GM19463 (cell line): ENCODE measurements around the gene GCNT1.
"Not testable (repeated sequence)": the region's sequence is repeated elsewhere in the genome, so short reads cannot be mapped to it uniquely, and the experiment has no call there.

ENCODE experiments used
- ATAC-seq: cut with Tn5 transposase; IDR thresholded peaks from one replicate; pipeline ENCODE4 v1.9.1; 2021; ENCODE audit warnings: mild to moderate bottlenecking, moderate library complexity; ENCODE audit not compliant: unreplicated experiment

GCNT1 gene

DNA sequence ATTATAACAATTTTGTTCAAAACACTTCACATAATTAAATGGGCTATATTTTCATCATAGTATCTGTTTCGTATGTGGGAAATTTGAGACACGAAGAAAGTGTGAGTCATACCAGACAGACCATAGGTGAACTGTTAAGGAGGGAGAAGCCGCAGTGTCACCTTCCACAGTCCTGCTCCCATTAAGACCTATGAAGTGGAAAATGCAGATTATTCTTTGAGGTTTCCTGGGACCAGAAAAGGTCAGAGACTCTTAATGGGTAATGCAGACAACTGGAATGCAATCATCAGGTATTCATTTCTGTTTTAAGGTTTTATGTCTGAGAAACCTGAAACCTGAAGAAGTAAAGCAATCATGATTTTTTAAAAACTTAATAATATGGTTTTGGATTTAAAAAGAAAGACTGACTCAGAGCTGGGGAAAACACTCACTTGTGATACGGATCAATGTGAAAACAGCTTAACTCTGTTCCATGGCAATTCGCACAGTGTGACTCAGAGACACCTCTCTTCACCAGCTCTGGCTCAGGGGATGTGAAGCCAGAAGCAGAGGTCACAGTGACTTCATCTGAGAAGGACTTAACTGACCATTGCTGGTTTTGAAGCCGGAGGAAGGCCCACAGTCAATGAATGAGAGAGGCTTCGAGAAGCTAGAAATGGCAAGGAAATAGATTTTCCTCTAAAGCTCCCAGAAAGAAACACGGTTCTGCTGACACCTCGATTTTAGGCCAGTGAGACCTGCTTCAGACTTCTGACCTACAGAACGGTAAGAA is 17.2 kb upstream of the GCNT1 start:
- peak; percentile 59 for ATAC-seq

DNA sequence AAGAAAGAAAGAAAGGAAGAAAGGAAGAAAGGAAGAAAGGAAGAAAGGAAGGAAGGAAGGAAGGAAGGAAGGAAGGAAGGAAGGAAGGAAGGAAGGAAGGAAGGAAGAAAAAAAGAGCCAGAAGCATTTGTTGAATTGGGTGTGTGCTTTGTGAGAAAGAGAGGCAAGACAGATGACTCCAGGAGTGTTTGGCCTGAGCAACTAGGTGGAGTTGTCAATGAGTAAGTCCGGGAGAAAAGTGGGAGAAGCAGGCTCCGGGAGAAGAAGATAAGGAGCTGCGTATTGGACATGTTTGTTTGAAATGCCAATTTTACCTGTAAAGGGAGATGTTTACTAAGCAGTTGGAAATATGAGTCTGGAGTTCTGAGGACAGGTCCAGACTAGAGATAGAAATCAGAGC is 15.1 kb upstream of the GCNT1 start:
- no peak for ATAC-seq

DNA sequence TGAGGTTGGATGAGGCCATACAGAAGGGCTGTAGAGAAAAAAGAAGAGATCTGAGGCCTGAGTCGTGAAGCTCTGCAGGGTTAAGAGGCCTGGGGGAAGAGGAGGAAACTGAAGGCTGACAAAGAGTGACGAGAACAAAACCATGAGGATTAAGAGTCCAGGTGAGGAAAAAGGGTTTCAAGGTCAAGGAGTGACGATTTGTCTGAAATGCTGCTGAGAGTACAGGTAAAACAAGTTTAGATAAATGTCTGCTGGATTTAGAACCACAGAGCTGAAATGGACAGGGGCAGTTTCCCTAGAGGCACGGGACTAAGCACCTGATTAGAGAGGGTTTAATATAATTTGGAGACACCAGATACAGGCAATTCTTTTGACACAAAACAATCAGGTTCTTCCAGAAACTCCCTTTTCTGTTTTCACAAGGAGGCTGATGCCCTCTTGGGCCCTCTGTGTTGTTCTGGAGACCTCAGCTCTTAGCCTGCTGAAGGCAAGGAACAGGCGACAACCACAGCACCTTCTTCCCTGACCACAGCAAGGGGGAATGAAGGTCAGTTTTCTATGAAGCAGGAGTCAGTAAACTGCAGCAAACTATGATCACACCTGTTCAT is 14.6 kb upstream of the GCNT1 start:
- ATAC-seq: no peak

DNA sequence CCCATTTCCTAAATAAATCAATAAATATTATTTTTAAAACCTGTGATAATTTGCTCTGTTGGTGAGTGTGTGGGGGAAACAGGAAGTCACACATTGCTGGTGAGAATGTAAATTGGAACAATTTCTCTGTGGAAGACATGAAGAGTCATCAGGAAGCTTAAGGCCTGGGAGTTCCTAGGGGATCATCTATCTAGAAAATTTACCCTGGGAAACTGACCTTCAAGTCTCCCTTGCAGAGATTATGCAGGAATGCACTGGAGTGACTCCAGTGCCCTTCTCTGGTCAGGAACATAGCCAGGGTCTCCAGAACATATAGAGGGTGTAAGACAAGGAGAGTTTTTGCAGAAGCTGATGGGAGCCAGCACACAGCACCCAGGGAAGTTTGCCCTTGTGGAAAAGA is 13.0 kb upstream of the GCNT1 start:
- ATAC-seq: no peak

DNA sequence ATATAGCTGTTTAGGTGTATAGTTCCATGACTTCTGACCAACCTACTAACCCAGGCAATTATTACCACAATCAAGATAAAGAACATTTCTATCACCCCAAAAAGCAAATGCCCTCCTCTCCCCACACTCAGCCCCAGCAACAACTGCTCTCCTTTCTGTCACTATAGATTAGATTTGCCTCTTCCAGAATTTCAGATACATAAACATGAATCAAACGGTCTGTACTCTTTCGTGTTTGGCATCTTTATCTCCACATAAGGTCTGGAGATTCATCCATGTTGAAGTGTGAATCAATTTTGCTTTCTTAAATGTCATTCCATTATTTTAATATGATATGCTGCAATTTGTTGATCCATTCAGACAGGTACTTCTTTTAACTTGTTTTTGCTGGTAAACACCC is 10.5 kb upstream of the GCNT1 start:
- no peak for ATAC-seq

DNA sequence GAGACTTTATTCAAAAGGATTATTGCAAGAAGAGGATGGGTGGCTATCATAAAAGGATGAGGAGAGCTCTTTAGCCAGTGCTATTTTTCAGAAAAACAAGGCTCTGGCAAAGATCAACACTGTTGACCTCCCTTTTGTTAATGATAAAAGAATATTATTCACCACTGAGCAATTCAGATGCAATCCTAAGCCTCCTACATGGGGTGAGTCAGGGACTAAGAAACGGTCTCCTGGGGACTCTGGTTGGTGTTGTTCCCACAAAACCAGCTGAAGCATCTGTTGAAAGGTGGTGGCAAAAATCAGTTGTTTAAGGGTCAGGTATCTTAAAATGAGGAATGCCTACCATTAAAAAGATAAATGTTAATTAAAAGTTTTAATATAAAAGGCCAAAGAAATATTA is 7.7 kb upstream of the GCNT1 start:
- ATAC-seq: no peak

DNA sequence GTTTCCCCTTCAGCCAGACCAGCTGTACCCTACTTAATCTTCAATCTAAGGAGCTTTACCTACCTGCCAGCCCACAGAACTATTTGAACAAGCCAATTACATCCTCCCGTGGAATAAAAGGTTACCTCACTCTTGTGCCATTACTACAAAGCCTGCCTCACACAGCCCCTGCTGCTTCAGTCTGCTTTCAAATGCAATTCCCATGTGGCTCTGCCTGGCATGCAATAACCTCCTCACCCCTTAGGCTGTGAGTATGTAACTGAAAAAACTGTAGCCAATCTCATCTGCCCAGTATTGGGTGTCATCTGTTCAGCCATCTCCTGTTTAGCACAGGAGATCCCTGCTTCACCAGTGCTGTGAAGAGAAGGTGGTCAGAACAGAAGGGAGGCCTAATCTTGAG is 6.1 kb upstream of the GCNT1 start:
- ATAC-seq: no peak

DNA sequence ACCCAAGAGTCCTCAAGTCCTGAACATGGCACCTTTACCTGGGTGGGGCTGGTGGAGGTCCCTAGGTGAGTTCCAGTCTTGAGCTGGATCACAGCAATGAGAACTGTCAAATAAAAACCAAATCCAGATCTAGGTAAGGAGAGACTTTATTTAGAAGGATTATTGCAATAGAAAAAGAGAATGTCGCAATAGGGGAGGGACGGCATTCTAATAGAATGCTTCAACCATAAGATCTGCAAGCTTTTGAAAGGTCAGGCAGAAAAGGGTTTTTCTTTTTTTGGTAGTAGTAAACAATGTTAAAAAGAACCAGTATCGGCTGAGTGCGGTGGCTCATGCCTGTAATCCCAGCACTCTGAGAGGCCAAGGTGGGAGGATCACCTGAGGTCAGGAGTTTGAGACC is 5.2 kb upstream of the GCNT1 start:
- no peak for ATAC-seq

DNA sequence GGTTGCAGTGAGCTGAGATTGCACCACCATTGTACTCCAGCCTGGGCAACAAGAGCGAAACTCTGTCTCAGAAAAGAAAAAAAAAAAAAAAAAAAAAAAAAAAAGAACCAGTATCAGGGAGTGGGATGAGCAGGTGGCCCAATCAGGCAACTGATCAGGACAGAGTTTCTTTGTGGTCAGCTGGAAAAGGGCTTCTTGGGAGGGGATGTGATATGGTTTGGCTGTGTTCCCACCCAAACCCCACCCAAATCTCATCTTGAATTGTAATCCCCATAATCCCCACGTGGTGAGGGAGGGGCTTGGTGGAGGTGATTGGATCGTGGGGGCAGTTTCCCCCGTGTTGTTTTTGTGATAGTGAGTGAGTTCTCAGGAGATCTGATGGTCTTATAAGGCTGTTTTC is 4.7 kb upstream of the GCNT1 start:
- no peak for ATAC-seq

DNA sequence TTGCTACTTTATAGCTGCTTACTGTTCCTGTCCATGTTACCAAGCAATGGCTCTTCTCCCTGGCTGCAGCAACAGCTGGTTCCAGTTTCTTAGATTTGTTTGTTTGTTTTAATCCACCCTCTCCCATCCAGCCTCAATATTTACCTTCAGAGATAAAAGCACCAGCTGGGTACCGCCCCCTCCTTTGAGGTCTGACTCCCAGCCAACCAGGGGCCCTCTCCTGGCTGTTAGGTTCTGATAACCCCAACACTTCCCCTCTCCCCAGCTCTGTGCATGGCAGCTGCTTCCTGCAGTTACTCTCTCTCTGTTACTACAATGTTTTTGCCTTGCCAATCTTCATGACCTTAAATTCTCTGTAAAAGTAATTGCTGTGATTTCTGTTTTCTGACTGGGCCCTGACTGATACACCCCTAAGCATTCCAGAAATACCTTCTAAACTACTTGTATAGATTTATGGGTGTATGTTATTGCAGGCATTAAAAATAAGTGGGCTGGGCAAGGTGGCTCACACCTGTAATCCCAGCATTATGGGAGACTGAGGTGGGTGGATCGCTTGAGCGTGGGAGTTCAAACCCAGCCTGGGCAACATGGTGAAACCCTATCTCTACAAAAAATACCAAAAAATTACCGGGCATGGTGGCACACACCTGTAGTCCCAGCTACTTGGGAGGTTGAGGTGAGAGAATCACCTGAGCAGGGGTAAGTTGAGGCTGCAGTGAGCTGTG is 2.6 kb upstream of the GCNT1 start:
- ATAC-seq: no peak

DNA sequence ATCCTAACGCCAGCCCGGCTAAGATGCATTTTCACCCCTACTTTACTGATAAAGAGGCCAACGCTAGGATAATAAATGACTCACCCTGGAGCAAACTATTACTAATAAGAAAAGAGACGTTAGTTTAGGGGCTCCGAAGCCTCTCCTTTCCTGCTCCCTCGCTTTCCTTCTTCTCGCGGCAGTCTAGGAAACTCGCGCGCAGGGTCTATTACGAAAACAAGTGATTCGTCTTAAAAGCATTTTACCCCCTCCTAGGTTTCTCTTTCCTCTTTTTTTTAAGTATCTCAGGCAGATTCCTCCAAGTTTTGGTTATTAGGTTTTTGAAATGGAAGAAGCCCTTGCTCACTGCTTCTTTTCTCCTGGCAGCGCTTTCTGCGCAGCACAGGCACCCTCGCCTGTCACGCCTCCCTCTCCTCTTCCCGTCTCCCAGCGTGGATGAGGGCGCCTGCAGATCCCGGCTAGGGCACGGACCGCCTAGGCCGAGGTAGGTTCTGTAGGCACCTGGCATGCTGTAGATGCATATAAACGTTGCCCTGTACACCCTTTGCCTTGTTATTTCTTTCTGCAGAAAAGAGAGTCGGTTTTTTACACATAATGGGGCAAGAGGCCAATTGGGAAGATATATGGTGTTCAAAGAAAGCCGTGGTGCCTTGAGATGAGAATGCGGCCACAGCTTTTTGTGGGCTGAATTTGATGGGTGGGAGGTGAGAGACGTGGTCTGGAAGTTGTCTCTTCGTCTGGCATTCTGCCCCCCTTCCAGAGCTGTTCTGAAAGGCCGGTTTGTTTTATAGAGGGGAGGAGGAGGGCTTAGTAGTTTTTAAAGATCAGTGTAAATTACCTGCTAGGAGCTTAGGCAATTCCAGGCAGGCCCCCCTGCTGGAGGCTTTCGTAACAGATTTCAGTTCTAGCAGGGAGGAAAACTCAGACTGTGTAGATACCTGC is 983 bp downstream of the GCNT1 start:
- ATAC-seq: no peak

DNA sequence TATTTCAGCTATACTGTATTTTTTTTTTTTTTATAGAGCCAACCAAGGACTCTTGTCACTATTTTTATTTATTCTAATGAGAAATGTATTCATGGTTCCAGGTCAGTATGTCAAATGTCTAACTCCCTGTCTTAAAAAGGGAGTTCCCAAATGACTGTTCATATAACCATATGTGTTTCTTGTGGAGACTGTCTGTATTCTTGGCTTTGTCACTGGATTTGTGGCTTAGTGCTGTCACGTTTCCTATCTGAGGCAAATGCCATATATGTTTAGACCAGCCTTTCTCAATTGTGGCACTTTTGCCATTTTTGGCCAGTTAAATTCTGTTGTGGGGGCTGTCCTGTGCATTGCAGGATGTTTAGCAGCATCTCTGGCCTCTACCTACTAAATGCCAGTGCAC is 3.1 kb downstream of the GCNT1 start:
- no peak for ATAC-seq

DNA sequence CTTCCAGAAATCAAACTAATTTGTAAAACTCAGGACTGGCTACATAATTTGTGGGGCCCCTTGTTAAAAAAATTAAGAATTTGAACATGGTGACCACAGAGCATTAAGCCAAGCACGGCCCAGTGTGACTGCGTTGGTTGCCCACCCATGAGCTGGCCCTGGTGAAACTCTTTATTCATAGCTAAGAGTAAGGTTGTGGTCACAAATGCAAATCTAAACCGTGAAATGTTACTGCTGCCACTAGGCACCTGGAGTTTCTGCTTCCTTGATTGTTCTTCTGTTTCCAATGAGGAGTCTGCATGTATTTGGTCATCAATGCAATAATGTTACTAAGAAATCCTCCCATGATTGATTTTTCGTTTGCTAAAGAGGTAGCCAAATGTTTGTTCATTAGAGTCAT is 4.2 kb downstream of the GCNT1 start:
- ATAC-seq: peak; percentile 39

DNA sequence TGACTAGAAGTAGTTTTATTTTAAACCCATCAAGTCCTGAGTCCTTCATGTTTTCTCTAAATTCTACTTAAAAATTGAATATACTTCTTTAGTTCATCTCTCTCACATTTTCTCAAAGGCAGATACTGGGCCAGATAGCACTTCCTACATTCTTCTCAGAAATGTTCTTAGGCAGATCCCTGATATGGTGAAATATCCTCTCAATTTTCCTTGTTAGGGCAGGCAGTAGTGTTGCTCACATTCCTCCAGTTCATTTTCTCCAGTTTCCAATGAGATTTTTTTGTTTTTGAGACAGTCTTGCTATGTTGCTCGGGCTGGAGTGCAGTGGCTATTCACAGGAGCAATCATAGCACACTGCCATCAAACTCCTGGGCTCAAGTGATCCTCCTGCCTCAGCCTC is 5.7 kb downstream of the GCNT1 start:
- ATAC-seq: no peak

DNA sequence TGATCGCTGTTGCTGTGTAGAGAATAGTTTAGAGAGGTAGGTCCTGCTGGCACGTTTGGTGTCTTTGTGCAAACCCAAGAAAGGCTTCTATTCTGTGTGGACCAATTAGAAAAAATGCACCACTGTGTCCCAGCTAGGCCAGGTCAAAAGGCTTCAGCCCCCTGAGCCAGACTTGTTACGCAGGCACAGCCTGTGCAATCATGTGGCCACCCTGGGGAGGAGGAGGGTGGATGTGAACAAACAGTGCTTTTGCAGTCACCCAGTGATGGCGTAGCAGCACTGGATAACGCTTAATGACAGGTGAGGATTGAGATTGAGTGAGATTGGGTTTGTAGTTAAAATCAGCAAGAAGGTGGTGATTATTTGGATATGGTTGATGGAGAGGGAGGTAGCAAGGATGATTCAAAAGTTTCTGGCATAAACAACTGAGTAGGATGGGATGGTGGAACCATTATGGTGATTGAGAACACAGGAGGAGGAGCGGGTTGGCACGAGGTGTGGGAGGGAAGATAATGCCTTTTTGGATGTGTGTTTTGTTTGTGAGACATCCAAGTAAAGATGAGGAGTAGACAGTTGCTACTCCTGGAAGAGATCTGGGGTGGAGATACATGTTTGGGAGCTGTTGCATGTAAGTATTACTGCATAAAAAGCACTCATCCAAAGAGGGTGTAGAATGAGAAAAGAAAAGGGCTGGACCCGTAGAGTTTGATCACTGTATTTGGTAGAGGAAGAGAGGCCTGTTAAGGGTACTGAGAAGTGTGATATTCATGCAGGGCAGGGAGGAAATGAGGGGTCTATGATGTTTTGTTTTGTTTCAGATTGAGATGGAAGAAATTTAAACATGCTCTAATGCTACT is 6.7 kb downstream of the GCNT1 start:
- no peak for ATAC-seq

DNA sequence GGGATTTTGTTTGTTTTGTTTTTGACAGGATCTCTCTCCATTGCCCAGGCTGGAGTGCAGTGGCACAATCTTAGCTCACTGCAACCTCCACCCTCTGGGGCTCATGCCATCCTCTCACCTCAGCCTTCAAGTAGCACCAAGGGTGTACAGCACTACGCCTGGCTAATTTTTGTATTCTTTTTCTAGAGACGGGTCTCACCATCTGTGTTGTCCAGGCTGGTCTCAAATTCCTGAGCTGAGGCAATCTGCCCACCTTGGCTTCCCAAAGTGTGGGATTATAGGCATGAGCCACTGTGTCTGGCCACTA is 7.3 kb downstream of the GCNT1 start:
- no peak for ATAC-seq

DNA sequence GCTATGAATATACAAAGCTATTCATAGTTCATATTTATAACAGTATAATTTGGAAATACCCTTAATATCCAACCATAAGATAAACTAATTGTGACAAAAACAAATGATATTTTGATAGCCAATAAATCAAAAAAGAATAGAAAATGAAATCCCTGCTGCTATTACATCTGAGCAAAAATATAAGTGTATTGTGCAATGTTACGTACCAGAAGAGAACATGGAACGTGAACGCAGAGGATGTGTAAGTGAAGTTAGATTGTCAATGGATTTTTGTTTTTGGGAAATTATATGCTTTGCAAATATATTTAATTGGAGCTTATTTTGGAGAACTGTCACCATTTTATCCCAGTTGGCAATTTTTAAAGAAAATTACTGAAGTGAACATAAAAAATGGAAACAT is 15.4 kb downstream of the GCNT1 start:
- no peak for ATAC-seq

DNA sequence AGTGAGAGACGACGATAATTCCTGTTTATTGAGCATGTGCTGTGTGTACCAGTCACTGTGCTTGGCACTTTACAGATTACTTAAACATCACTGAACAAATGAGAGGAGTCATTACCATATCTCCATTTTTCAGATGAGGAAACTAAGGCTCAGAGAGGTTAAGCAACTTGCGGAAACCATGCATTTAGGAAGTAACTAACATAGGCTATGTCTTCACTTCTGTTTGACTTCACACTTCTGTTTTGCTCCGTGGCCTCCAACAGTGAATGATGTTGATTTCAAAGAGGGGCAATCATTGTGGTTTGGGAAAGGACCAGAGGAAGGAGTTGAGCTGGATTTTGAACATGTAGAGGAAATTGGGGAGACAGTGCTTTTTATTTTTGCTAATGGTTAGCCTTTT is 16.7 kb downstream of the GCNT1 start:
- ATAC-seq: no peak

DNA sequence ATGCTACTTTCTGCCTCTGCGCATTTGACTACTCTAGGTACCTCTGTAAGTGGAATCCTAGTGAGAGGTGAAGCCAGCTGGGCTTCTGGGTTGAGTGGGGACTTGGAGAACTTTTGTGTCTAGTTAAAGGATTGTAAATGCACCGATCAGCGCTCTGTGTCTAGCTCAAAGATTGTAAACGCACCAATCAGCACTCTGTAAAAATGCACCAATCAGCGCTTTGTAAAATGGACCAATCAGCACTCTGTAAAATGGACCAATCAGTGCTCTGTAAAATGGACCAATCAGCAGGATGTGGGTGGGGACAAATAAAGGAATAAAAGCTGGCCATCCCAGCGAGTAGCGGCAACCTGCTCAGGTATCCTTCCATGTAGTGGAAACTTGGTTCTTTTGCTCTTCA is 18.8 kb downstream of the GCNT1 start:
- ATAC-seq: not testable (repeated sequence)

DNA sequence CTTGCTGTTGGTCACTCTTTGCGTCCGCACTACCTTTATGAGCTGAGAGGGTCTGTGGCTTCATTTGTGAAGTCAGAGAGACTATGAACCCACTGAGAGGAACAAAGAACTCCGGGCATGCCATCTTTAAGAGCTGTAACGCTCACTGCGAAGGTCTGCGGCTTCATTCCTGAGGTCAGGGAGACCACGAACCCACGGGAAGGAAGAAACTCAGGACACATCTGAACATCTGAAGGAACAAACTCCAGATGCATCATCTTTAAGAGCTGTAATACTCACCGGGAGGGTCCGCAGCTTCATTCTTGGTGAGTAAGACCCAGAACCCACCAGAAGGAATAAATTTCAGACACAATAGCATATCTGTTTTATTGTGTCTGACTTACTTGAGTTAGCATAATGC is 19.2 kb downstream of the GCNT1 start:
- no peak for ATAC-seq
